ENCODE results near the gene LEFTY2.
"Not testable (repeated sequence)": the region's sequence is repeated elsewhere in the genome, so short reads cannot be mapped to it uniquely, and the experiment has no call there.

LEFTY2 gene

DNA sequence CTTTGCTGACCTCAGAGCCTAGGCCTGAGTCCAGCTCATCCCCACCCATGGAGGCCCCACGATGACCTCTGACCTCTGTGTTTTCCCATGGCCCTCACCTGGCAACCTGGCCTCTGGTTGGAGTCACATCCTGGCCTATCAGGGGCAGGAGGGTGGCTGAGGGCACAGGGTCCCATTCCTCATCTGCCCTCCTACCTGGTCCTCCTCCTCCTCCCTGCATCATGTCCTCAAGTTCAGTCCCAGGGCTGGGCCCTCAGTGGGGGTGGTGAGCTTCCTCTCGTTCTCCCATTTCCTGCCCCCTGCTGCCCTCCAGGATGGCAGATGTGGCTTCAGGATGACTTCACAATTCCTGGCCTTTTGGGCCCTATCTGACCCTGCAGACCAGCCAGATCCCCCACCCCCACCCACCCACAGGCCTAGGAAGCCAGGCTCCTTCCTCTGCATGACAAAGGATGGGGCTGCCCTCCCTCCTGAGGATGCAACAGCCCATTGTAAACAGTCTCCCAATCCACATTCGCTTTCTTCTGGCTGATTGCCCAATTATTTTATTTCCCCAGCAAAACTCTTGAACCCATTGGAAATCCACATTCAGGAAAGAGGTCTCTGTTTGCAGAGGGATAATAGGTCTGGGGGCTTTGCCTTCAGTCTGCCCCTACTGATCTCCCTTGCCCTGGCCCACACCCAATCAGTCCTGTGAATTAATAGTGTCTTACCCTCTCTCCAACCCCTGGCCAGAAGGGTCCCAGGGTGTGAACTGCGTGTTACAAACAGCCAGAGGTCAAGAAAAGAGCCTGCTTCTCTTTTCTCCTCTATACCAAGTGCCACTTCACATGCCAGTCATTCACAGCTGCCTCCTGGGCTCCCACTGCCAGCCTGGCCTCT lies 41.7 kb downstream of the LEFTY2 start:
- DNase-seq: no peak

DNA sequence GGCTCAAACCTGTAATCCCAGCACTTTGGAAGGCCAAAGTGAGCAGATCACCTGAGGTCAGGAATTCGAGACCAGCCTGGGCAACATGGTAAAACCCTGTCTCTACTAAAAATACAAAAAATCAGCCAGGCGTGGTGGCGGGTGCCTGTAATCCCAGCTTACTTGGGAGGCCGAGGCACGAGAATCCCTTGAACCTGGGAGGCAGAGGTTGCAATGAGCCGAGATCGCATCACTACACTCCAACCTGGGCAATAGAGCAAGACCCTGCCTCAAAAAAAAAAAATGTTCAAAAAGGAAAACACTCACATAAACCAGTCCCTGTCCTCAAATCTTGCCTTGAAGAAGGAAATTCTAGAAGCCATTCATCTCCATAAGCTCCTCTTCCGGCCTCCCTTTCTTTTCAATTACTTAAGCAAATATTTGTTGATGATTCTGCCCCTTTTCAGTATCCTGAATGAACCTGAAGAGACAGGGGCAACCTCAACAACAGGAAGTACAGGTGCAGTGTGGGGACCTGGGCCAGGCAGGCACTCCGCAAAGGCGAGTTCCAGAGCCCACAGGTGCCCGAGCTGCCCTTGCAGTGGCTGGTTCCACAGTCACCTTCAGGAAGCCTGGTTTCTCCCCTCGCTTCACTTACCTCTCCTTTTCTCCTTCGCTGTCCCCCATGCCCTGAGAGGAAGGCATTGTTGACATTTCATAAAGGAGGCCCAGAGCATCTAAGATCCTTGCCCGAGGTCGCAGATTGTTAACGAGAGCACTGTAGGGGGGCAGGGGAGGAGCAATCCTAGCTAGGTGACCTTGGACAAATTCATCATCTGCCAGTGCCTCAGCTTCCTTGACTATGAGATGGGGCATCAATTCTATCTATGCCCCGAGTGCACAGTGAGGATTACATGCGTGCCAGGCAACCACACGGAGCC lies 43.2 kb downstream of the LEFTY2 start:
- DNase-seq: peak; percentile 55

DNA sequence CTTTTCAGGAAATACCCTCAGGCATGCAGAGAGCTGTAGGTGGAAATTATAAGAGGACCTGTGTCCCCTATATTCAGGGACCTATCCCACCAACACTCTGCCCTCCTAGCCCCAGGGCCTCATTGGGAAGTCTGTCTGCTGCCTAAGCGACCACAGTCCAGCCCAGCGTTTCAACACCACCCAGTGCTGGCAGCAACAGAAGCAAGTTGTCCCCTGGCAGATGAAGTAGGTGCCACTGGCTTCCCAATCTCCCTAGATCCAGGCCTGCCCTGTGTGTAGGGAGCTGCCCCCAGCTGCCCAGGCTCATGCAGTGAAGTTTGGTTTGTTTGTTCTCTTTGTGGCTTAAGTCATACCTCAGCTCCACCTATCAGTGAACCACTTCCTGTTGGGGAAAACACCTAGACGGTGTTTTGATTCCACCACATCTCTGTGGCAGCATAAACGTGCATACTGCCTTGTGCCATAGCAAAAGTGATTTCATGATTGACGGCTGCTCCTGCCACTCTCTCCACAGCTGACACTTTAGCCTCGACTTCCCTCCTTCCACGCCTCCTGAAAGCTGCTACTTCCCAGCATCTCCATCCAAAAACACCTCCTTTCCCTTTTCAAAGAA lies 44.0 kb downstream of the LEFTY2 start:
- peak; percentile 89 for DNase-seq

DNA sequence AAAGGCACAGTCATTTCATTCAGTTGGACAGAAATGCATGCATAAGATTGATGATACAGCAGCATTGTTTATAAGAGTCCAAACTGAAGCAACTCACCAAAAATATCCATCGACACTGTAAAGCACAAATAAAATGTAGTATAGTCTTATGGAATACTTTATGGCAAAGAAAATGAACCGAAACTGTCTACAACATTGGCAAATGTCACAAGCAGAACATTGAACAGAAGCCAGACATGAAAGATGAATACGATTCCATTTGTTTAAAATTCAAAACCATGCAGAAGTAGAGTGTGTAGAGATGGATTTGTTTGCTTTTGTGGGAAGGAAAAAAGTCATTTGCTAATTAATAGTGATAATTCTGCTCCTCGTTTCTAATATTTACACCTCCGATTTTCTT lies 44.5 kb downstream of the LEFTY2 start:
- no peak for DNase-seq

DNA sequence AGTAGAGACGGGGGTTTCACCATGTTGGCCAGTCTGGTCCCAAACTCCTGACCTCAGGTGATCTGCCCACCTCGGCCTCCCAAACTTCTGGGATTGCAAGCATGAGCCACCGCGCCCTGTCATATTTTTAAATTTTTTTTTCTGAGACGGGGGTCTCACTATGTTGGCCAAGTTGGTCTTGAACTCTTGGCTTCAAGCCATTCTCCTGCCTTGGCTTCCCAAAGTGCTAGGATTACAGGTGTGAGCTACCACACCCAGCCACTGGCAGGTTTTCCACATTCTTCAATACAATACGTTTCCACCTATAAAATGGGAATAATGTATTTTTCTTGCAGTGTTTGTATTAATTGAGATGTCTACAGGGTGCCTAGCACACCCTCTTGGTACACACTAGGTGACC lies 48.7 kb downstream of the LEFTY2 start:
- no peak for DNase-seq

DNA sequence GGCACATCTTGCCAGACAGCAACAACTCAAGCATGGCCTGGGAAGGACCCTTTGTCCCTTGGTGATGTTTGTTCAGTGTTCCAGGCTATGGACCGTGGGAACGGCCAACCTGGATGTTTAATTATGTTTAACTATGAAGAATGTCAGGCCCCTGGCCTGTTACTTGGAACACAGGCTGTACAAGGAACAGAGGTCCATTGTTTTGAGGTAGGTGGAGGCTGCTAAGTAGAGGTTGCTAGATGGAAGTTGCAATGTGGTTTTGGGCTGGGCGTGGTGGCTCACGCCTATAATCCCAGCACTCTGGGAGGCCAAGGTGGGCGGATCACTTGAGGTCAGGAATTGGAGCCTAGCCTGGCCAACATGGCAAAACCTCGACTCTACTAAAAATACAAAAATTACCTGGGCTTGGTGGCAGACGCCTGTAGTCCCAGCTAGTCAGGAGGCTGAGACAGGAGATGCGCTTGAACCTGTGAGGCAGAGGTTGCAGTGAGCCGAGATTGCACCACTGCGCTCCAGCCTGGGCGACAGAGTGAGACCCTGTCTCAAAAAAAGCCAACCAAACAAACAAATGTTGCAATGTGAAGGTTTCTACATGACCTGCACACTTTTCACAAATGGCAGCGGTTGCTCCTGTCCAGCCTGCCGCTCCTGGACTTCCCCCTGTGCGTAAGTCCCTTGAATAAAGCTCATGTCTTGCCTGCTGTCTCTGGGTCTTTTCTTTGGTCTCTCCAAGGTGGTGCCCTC lies 49.6 kb downstream of the LEFTY2 start:
- no peak for DNase-seq

DNA sequence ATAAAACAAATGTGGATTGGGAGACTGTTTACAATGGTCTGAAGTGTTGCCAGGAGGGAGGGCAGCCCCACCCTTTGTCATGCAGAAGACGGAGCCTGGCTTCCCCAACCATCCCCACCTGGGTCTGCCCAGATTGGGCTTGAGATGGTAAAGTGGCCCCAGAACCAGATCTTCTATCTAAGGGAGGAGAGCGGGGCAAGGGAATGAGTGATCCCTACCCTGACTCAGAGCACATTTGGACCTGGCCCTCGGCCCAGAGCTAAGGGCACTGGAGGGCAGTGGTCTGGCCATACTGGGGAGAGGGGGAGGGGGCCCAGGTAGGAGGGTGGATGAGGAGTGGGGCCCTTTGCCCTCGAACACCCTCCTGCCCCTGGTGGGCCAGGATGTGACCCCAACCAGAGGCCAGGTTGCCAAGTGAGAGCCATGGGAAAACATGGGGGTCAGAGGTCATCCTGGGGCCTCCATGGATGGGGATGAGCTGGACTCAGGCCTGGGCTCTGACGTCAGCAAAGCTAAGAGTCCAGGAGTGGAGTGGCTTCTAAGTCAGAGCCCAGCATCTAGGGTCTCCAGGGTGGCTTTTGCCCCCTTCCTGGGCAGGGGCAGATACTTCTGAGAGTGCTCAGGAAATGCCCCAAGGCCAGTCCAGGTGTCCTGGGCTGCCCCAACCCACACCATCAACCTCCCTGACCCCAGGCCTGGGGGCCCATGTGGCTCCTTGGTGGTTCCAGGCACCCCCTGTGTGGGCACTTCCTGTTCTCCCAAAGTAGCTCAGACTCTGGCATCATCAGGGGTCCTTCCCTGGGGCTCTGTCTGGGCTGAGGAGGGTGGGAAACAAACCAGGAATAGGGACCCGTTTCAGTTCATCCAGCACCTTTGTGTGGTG lies 50.4 kb downstream of the LEFTY2 start:
- DNase-seq: no peak

DNA sequence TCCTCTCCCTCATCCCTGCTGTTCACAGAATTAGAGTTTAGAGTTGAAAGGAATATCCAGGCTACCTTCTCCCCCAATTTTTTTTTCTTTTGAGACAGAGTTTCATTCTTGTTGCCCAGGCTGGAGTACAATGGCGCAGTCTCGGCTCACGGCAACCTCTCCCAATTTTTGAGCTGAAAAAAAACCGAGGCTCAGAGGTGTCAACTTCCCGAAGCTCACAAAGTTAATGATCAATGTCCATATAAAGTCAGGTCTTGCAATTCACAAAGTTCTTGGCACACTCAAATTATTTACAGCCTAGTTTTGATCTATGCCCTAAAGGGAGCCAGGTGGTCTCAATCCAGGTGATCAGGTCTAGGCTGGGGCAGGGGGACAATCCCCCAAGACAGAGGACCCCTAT lies 51.3 kb downstream of the LEFTY2 start:
- no peak for DNase-seq

DNA sequence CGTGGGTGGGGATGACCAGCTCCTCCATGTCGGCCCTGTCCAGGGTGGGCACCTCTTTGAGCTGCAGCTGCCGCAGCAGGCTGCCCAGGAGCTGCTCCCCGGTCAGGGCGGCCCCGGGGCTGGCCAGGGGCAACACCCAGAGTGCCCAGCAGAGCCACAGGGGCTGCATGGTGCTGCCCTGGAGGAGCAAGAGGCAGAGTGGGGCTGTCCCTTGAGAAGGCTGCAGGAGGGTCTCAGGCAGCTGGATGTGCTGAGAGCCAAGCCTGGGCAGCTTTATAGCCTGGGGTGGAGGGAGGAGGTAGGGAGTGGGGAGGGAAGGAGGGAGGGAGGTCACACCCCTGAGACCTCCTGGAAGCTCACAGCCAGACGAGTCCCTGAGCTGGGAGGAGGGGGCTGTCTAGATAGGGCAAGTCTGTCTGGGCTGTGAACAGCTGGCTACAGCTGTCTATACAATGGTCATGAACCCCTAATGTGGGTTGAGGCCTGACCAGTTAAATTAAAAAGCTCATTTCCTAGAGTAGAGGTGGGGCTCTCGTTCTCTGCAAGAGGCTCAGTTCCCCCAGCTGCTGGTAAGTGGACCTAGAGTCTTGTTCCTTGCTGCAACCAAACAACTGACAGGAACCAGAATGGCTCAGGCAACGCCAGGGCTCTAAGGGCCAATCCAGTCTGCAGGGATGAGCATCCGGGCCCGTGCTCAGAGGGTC lies 52.0 kb downstream of the LEFTY2 start, which contains the start of gene LEFTY1:
Gene LEFTY1 (minus strand): TSS at position 249 of the 704 bp plus-strand sequence. CDS start 80 bp downstream, at position 169.
- no peak for DNase-seq

DNA sequence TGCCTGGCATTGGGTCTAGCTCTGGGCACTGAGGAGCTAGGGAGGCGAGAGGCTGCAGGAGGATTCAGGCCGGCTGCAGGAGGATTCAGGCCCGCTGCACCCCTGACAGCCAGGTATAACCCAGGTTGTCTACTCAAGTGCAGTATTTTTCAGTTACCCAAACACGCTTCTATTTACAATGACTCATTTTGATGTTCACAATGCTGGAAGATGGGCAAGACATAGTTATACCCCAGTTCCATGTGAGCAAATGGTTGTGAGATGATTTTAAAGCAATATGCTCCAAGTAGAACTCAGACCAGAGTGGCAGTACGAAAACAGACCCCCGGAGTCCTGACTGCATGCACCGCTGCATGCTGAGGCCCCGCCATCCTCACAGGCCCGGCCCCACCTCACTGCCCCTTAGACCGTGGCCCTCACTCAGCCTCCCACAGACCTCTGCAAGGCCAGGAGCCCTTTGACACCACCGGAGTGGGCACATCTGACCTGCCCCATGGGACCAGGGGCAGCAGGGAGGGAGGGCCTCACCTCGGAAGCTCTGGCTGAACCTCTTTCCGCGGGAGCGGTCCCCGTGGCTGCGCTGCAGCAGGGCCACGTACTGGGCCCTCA lies 52.6 kb downstream of the LEFTY2 start:
- DNase-seq: no peak

DNA sequence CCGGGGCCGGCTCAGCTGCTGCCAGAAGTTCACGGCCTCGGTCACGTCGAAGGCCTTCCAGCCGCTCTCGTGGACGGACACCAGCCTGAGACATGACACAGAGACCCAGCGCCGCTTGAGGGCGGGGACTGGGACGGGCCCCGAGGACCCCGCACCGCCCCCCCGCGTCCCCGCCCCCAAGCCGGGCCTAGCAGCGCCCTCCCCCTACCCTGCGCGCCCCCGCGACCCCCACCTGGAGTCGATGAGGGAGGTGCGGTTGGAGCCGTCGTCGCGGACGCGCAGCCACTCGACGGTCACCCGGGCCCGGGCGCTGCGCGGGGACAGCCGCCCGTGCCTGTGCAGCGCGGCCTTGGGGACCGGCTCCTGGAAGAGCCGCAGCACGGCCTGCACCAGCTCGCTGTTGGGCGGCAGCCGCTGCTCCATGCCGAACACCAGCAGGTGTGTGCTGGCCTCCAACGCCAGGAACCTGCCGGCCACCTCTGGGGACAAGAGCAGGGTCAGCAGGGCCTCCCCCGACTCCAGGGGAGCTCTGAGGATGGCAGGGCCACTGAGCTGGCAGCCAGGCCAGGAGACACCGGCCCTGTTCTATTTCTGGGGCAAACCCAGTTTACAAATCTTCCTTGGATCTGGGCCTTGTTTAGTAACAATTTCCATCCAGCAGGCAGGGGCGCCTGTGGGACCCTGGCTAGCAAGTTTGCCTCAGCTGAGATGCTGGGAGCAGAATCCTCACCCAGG lies 53.3 kb downstream of the LEFTY2 start:
- not testable (repeated sequence) for DNase-seq

DNA sequence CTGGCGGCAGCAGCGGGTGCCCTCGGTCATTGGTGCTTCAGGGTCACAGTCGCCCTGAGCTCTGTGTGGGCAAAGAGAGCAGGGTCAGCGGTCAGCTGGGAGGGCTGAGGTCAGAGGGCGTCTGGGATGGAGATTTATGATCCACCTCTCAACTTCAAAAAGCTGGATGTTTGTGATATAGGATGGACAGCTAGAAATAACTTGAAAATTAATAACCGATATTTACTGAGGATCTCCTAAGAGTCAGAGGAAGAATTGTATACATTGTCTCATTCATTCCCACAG lies 54.0 kb downstream of the LEFTY2 start:
- no peak for DNase-seq
